22Rv1 (cell line): ENCODE results near the gene SH2B3.

ENCODE experiments used
- CTCF ChIP-seq: fragments of 450-650 bp; IDR thresholded peaks from 2 replicates; pipeline ENCODE4 v1.5.1; 2017; ENCODE audit warnings: mild to moderate bottlenecking
- ZFX ChIP-seq: fragments of 450-650 bp; IDR thresholded peaks from 2 replicates; pipeline ENCODE4 v1.6.1; 2017; ENCODE audit warnings: antibody characterized with exemption, borderline replicate concordance

- TF ChIP-seq CTCF (no peak), ZFX (no peak)
These were observed 19.1 kb downstream of the SH2B3 start for GRCh38 chr12:111424793-111425251.
